Subcutaneous adipose tissue (tissue), 4 donors: ENCODE data around the gene RPL4. TPM values are rescaled to one million over a fixed set of nuclear protein-coding genes. Genes with fewer than 3 reads are reported as not detected.

Experiments used
- CTCF ChIP-seq: fragments of 450-650 bp; IDR thresholded peaks from one replicate; pipeline ENCODE4 v1.5.1; 2016; ENCODE audit warnings: low read depth, mild to moderate bottlenecking, control low read depth, antibody characterized with exemption, moderate library complexity
- total RNA-seq, 4 donors: library from RNA; depleted of rRNA; stranded (reverse); fragments of >200 nt; gene quantifications; one replicate each; pipeline ENCODE4 v1.1.0, GENCODE V29; 2016

The RPL4 gene
- total RNA-seq, 4 donors from 2014 or later = 2,362 to 3,294 (median 2,460) TPM

- TF ChIP-seq CTCF = no peak
Measured at GRCh38 chr15:66514586-66514985, 9.9 kb upstream of the RPL4 start.

GRCh38 chr15:66508293-66508883, 3.7 kb upstream of the RPL4 start:
- no peak for TF ChIP-seq CTCF

GRCh38 chr15:66505818-66506217, 1.2 kb upstream of the RPL4 start:
- no peak for TF ChIP-seq CTCF

- TF ChIP-seq CTCF = no peak
Measured at GRCh38 chr15:66505430-66505811, 766 bp upstream of the RPL4 start.

- TF ChIP-seq CTCF = no peak
Measured at GRCh38 chr15:66503780-66504562, 684 bp downstream of the RPL4 start.

GRCh38 chr15:66502491-66502890, 2.2 kb downstream of the RPL4 start:
- TF ChIP-seq CTCF = no peak

GRCh38 chr15:66498501-66499386, 5.9 kb downstream of the RPL4 start:
- TF ChIP-seq CTCF = no peak
